DMS 273 (cell line): ENCODE results near the gene PRELID2.
A peak's percentile ranks its signal among the peaks of the same experiment; 100 is the strongest.
"Not testable (repeated sequence)": the region's sequence is repeated elsewhere in the genome, so short reads cannot be mapped to it uniquely, and the experiment has no call there.

Source experiments
- DNase-seq: peaks from one replicate; lab custom pipeline; 2025; ENCODE audit not compliant: unreplicated experiment; lab: John Stamatoyannopoulos, UW

The PRELID2 gene

DNA sequence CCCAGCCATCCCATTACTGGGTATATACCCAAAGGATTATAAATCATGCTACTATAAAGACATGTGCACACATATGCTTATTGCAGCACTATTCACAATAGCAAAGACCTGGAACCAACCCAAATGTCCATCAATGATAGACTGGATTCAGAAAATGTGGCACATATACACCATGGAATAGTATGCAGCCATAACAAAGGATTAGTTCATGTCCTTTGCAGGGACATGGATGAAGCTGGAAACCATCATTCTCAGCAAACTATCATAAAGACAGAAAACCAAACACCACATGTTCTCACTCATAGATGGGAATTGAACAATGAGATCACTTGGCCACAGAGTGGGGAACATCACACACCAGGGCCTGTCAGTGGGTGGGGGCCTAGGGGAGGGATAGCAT is 36.6 kb downstream of the PRELID2 start:
- not testable (repeated sequence) for DNase-seq

DNA sequence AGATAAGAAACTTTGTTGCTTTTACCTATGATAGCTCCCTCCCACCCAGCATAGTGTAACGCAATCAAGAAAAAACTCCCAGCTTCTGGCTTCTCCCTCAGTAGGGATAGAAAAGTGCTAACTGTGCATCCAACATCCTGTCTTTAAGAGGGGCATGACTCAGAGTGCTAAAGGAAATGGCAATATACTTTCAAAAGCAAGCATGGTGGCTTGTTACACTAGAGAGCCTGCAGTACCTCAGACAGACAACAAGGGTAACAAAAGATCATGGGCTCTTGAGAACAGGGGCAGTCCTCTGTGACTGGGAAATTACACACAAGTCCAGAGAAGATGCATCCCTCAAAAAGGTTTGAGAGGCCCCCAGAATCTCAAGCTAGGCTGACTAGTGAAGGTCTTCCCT is 37.8 kb downstream of the PRELID2 start:
- DNase-seq: no peak

DNA sequence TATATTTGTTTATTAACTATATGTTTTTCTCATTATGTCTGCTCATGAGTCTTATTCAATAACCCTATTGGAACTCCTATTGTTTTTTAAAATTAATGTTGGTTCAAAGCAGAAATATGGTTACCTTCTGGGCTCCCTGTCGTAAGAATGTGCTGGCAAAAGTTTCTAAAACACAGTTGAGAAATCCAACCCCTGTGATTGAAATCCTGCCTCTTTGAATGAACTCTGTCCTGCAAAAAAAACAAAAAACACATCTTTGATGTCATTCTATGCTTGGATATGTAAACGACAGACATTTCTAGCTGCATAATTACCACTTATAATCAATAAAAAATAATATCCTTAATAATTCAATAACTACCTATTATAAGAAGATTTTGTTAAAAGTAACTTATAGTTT is 38.8 kb downstream of the PRELID2 start:
- DNase-seq: no peak

DNA sequence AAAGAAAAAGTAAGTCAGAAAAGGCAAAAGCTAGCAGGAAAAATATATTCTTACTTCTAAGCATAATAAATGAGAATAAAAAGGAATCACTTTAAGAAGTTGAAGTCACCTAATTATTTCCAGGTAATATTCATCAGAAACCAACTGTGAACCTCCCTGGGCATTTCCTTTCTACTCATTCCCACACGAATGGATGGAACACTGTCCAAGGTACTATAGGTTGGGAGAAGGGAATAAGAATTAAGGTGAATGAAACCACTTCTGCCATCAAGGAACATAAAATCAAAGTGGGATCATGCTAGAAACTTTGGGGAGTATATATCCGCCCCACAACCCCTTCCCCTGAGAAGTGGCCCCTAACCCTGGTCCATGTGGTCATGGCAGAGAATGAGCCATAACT is 41.6 kb downstream of the PRELID2 start:
- no peak for DNase-seq

DNA sequence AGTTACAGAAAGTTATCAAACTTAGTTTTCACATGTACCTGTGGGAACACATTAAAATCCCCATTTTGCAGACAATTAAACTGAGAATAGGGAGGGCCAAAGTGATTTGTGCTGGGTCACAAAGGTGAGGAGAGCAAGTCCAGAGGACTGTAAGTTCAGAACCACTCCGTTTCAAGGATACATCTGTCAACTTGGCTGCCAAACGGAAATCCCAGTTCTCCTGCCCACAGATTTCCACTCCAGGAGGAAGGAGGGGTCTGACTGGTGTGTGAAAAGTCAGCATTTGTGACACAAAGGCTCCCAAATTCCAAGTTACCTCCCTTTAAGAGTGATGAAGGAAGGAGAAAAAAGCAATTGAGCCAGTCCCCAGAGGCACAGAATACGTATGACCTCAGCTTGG is 42.3 kb downstream of the PRELID2 start:
- no peak for DNase-seq

DNA sequence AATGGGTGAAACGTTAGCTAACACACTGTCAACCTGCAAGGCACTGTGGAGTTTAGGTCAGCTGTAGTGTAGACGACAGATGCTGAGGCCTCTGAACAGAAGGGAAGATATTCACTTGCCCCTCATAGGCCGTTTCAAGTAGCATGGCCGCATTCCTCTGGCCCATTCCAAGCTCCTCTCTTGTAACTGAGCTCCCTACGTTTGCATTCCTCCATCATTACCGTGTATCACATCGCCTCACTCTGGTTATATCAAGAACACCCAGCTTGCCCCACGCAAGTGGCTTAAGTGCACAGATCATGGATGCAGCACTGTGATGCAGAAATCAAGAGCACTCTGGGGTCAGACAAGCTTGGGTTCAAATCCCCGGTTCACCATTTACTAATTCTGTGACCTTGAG is 43.3 kb downstream of the PRELID2 start:
- DNase-seq: peak; percentile 11

DNA sequence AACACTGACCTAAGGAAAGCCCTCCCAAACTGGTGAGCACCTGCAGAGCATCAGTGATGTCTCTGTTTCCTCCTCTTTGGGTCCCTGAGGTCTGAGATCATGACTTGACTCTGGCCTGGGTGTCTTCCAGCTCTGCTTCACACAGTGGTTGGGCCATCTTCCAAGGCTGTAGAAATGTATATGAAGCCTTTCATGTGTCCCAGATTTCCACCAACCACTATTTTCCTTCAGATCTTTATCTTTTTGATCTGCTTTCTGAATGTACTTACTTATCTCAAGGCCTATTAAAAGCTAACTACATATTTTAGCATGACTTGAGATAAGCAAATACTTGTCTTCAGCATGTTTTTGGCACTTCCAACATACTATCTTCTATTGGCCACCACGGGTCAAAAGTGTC is 47.1 kb downstream of the PRELID2 start:
- DNase-seq: no peak

DNA sequence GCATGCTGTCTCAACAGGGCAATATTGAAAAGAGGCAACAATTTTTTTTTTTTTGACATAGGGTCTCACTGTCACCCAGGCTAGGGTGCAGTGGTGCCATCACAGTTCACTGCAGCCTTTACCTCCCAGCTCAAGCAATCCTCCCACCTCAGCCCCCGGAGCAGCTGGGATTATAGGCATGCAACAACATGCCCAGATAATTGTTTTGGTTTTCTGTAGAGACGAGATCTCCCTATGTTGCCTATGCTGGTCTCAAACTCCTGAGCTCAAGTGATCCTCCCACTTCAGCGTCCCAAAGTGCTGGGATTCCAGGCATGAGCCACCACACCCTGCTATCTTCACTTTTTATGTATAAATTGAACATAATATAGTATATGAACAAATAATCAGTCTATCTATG is 47.6 kb downstream of the PRELID2 start:
- DNase-seq: peak; percentile 40

DNA sequence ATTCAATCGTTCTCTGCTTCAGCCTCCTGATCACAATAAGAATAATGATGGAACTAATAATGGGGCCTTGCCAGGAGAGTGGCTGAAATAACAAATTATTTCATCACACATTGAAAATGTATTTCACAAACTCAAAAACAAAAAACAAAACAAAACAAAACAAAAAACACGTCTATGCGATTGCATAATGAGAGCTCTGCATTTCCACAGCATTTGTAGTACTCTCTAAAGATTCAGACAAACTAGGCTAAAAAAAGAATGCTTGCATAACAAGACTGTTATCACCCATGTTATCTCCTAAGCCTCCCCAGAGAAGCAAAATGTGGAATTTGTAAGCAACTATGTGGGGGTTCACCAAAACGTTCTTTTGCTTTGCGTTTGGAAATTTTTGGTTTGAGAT is 48.1 kb downstream of the PRELID2 start:
- DNase-seq: no peak

DNA sequence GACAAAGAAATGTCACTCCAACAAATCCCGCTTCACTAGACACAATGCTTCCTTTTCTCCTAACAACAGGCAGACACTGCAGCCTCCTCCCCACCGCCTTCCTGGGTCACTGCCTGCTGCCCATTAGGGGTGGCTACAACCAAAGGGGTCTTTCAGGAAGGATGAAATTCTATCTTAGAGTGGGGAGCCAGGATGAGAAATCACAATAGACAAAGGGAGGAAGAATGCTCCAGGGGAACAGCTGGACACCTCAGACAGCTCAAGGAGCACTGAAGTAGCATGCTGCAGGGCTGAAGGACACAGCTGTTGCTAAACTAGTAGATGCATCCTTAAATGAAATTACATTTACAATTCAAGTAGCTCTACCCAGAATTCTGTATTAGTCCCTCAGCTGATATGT is 54.2 kb downstream of the PRELID2 start:
- no peak for DNase-seq

DNA sequence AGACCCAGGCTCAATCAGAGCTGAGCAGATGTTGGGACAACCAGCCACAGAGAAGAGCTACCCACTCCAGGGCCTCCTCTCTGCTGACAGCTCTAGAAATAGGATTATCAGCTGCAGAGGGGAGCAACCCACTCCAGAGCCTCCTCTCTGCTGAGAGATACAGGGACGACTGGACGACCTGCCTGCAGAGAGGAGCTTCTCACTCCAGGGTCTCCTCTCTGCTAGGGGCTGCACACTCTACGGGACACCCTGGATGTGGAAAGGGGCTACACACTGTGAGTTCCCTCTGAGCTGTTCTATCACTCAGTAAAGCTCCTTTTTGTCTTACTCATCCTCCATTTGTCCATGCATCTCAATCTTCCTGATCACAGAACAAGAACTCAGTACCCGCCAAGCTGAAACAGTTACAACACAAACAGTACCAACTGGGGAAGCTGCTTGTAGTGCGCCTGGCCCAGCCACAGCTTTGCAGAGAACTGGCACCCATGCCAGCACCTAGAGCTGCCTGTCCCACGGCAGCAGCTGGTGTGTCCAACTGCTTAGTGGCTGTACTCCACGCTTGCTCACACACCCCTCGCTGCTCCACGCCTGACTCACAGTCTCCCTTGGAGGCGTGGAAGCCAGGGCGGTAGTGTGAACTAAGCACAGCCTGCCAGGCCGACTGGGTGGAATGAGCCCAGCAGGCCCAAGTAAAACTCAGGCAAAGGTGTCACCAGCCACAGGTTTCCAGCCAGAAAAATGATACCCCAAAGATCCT is 56.8 kb downstream of the PRELID2 start:
- DNase-seq: no peak

DNA sequence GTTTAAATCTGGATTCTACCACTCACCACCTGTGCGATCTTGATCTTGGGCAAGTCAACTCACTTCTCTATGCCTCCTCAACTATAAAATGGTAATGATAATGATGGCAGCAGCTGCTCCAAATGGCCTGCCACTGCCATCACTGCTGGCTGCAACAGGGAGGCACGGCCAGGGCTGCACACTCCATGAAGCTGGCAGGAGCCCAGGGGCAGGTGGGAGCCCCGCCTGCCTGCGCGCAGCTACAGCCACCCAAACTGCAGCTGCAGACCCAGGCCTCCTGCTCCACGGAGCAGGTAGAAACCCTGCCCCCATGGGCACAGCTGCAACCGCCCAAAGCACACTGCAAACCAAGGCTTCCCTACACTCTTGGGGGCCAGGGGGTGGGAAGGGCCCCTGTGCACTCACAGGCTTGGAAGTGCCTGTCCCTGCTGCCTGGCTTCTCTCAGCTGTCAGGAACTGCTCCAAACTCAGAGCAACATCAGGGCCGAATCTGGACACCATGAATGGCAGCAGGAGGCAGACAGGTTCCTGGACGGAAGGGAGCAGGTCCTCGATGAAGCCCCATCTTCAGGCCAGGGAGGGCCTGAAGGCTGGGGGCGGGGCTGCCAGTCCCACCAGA is 57.6 kb downstream of the PRELID2 start:
- peak; percentile 50 for DNase-seq

DNA sequence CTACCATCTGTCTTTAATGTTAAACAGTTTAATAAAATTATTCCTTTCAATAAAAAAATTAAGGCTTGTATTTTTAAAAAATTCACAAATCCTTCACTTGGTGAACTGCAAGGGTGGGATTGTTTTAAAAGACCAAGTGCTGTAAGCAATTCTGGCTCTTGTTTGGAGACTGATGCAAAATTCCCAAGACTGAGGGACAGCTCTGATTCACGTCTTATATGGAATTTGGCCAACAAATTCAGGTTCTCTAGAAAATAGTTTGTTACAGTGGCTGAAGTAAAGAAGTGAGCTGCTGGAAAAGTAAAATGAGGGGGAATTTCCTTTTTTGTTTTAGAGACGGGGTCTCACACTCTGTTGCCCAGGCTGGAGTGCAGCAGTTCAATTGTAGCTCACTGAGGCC is 58.3 kb downstream of the PRELID2 start:
- peak; percentile 24 for DNase-seq

DNA sequence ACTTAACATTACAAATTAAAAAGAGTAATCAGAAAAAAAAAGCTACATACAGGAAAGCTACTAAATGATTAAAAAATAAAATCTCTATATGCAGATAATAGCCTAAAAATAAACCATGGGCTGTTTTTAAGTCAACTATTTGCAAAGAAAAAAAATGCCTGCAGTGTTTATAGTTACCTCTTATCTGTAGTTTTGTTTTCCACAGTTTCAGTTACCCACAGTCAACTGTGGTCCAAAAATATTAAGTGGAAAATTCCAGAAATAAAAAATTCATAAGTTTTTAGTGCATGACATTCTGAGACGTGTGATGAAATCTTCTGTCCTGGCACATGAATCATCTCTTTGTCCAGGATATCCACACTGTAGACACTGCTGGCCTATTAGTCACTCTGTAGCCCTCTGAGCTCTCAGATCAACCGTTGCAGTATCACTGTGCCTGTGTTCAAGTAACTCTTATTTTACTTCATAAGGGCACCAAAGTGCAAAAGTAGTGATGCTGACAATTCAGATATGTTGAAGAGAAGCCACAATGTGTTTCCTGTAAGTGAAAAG is 59.2 kb downstream of the PRELID2 start:
- DNase-seq: no peak

DNA sequence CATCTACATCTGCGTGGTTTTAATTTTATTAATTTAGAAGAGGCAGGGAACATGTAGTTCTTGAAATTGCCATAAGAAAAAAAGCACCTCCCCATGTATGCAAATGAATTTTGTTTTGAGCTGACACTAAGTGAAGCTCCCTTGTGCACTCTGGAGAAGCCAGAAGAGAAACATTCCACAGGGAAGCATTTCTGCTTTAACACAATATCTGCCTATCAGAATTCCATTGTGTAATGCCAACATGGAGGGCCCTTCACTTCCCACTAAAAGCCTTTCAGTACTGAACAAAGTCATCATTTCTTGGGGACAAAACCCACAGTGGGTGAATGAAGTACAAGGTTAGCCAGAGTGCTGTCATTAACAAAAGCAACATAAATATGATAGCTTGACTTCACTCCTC is 59.7 kb downstream of the PRELID2 start:
- DNase-seq: no peak

DNA sequence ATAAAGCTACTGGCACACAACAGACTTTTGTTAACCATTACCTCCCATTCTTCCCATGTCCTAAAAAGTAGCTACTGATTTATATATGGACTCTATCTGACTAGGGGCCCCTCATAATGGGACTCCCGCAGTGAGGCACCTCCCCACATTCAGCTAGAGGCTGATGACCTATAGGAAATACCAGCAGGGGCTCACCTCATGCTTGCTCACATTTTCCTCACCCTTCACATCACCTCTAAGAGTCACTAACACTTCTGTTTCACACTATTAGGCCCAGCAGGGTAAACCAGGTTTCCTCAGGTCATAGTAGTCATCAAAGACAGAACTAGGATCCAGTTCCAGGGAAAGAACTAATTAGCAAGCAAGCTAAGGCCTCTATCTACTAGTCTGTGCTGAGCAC is 60.7 kb downstream of the PRELID2 start:
- DNase-seq: no peak

DNA sequence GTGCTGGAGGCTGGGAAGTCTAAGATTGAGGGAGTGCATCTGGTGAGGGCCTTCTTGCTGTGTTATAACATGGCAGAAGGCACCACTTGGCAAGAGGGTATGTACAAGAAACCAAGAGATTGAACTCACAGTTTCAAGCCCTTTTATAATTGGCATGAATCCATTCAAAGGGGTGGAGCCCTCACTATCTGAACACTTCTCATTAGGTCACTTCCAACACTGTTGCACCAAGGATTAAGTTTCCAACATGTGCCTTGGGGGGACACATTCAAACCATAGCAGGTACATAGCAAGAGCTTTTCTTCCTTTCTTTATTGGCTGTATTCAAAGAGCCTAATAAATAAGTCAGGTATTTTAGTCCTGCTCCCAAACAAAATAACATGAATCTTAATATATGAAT is 62.7 kb downstream of the PRELID2 start:
- peak; percentile 18 for DNase-seq

DNA sequence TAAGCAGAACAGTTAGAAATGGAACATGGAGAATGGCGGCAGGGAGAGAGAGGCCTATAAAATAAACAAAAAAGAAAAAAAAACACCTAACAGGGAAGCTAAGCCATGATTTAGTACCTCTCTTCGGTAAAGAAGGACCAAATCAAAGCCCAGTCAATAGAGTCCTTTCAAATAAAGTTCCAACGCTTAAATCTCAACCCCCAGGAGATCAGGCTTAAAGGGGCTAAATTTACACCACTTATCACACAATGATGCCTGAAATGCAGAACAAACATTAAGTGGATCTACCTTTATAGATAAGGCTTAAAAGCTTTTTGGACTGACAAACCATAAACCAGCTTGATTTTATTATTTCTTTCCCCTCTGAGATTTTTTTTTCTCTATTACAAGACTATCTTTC is 66.3 kb downstream of the PRELID2 start:
- no peak for DNase-seq

DNA sequence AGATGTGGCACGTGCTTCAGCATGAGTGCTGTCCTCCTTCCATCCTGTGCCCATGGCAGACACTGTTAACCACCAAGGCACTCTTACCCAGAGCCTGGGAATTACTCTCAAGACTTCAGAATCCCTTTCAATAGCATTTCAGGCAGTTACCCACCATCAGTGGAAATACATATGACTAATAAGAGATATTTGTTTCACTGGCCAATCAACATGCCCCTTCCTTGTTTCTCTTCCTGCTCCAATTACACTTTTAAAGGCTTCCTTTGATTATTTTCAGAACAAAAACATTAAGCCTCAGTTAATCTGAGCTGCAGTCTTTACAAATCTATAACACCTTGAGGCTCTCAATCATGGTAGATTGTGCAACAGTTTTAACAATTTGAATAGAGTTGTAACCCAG is 70.8 kb downstream of the PRELID2 start:
- no peak for DNase-seq

DNA sequence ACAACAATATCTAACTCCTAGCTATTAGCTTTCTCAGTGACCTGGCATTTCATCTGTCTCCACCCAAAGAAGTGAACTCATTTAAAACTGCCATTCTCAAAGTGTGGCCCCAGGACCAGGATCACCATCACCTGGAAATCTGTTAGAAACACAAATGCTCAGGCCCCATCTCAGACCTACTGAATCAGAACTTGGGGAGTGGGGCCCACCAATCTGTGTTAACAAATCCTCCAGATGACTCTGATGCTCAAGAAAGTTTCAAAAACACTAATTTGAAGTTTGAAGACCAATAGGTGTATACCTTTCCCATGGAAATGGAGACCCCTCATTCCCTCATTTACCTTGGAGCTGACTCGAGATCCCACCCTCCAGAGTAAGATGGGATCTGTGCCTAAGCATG is 72.3 kb downstream of the PRELID2 start:
- DNase-seq: no peak

DNA sequence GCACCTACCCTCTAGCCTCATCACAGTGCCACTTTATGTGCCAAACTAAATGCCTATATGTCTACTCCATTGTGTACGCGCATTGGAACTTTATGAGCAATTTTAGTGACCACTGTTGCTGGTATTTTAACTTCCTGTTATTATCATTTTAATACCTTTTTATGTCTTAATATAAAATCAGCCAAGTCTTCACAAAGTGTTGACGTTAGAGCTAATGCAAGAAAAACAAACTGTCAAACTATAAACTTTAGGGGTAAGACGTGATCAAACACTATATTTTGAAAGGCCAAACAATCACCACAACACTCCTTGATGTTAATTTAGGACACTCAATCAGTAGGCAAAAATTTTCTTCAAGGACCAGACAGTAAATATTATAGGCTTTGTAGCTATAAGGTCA is 73.9 kb downstream of the PRELID2 start:
- DNase-seq: no peak

DNA sequence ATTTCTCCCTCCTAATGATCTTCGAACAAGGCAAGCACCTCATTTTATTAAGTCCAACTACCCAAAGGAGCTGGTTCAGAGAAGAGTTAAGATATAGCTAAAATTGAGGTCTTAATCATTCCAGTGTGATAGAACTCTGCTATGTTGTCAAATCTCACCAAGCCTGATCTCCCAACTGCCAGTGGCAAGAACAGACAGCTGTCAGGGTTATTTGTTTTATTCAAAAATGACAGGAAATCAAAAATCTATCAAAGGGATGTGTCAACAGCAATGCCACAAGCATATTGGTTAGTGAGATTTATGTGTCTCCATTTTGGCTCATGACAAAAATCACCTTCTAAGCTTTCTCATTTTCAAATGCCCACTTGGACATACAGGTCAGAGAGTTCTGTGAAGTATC is 74.5 kb downstream of the PRELID2 start:
- DNase-seq: no peak

DNA sequence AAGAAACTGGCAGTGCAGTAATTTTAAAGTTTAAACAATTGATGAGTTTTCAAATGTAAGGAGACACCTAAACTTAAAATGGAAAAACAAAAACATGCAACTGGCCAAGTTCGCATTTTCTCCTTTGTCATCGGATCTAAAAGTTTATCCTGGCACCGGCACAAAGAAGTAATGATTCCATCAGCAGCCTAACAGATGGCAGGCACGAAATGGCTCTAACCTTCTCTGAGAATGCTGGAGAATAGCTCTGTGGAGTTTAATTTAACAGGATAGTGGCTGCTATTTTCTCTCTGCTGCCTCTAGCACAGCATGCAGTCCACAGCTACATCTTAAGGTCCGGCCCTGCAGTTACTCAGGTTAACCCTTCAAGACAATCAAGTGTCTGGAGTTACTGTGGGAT is 82.2 kb downstream of the PRELID2 start:
- DNase-seq: peak; percentile 77
